H1 (cell line): ENCODE results near the gene SEL1L.

Source experiments
- POLR2AphosphoS5 ChIP-seq: IDR thresholded peaks from 2 replicates; pipeline ENCODE4 v1.6.1; 2011; ENCODE audit warnings: low read depth, low read length
- RAD21 ChIP-seq, 2 experiments: IDR thresholded peaks in 1 of 2; conservative IDR thresholded peaks in 1 of 2; 2 replicates each; pipeline ENCODE4 v1.6.1; 2011; ENCODE audit warnings: low read depth in 2 of 2, low read length in 2 of 2, improper control_type of control experiment in 1 of 2, inconsistent platforms in 1 of 2, mild to moderate bottlenecking in 1 of 2, moderate library complexity in 1 of 2
- TF ChIP-seq, protein P1 (sequence below), 3 experiments: IDR thresholded peaks; 1 replicate in 2 of 3; 2 replicates in 1 of 3; pipeline versions ENCODE4 v1.5.1 to v1.6.1; 2011; ENCODE audit warnings: low read length in 3 of 3, mild to moderate bottlenecking in 3 of 3, inconsistent platforms in 2 of 3, low read depth in 1 of 3, moderate library complexity in 1 of 3; ENCODE audit not compliant: insufficient read depth in 1 of 3; ENCODE audit errors: control extremely low read depth in 1 of 3

DNA sequence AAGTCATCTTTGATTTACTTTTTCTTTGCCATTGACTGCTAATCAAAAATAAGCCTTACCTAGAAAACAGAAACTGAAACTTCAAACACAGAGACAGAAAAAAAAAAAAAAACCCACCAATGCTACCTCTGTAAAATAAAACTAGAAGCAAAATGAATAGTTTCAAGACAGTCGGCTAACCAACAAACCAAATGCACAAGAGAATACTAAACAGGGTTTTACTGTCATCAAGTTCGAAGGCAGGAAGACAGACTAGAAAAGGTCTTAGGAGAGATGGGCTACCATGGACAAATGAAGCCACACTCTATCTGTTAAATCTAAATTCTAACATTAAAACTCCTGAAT, 59.5 kb downstream of the SEL1L start:
- TF ChIP-seq RAD21 (IDR thresholded peaks at IDR 0.05 in 1 of 2, conservative IDR thresholded peaks at IDR 0.05 in 1 of 2; ENCODE audit: low read depth in 2 of 2, low read length in 2 of 2) (no peak), POLR2AphosphoS5 (no peak)
- TF ChIP-seq, protein P1, sequence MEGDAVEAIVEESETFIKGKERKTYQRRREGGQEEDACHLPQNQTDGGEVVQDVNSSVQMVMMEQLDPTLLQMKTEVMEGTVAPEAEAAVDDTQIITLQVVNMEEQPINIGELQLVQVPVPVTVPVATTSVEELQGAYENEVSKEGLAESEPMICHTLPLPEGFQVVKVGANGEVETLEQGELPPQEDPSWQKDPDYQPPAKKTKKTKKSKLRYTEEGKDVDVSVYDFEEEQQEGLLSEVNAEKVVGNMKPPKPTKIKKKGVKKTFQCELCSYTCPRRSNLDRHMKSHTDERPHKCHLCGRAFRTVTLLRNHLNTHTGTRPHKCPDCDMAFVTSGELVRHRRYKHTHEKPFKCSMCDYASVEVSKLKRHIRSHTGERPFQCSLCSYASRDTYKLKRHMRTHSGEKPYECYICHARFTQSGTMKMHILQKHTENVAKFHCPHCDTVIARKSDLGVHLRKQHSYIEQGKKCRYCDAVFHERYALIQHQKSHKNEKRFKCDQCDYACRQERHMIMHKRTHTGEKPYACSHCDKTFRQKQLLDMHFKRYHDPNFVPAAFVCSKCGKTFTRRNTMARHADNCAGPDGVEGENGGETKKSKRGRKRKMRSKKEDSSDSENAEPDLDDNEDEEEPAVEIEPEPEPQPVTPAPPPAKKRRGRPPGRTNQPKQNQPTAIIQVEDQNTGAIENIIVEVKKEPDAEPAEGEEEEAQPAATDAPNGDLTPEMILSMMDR (IDR thresholded peaks at IDR 0.05; ENCODE audit: control extremely low read depth in 1 of 3, insufficient read depth in 1 of 3, low read depth in 1 of 3, low read length in 3 of 3), result no peak
